SK-N-SH treated with all-trans-retinoic acid at 6 μM for 48 hours (cell line): ENCODE data around the gene PGS1.

Experiments used
- CSDC2 ChIP-seq: fragments of 250-450 bp; sonication (Bioruptor Pico); IDR thresholded peaks from 2 replicates; pipeline ENCODE4 v1.5.0; 2020; ENCODE audit warnings: mild to moderate bottlenecking, moderate library complexity
- CSRNP3 ChIP-seq: fragments of 250-450 bp; sonication (Bioruptor Pico); IDR thresholded peaks from 2 replicates; pipeline ENCODE4 v1.5.1; 2021; ENCODE audit warnings: mild to moderate bottlenecking, moderate library complexity
- RARB ChIP-seq: fragments of 250-450 bp; sonication (Bioruptor Pico); IDR thresholded peaks from 2 replicates; pipeline ENCODE4 v1.8.0; 2021; ENCODE audit warnings: mild to moderate bottlenecking, moderate library complexity
- ZFP3 ChIP-seq: fragments of 250-450 bp; sonication (Bioruptor Pico); IDR thresholded peaks from 2 replicates; pipeline ENCODE4 v1.5.0; 2020; ENCODE audit warnings: mild to moderate bottlenecking, moderate library complexity
- ZNF565 ChIP-seq: fragments of 450-650 bp; formaldehyde crosslinking; conservative IDR thresholded peaks from 2 replicates; pipeline ENCODE4 v1.5.0; 2020; ENCODE audit warnings: low read depth, mild to moderate bottlenecking, moderate library complexity

DNA sequence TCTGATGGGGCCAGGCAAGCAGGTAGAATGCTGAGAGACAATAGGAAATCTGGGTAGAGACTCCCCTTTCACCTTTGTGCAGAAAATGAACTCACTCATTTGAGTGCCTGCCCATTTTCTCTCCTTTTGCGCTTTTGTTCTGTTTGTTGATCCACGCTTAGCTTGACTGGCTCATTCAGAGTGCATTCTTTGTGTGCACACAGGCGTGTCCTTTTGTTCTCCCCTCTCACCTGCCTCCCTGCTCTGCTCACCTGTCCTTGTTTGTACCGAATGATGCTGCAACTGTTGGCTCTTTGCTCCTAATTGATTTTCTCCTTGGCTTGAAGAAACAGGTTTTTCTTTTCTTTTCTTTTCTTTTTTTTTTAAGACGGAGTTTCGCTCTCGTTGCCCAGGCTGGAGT is 15.8 kb downstream of the PGS1 start:
- TF ChIP-seq ZNF565 (no peak), RARB (CRISPR knock-in tag) (no peak), CSRNP3 (CRISPR knock-in tag) (no peak), ZFP3 (CRISPR knock-in tag) (no peak), CSDC2 (CRISPR knock-in tag) (no peak)
